GM18502 (cell line): ENCODE measurements around the gene SHANK1.
"Not testable (repeated sequence)": the region's sequence is repeated elsewhere in the genome, so short reads cannot be mapped to it uniquely, and the experiment has no call there.

ENCODE experiments used
- ATAC-seq: cut with Tn5 transposase; IDR thresholded peaks from one replicate; pipeline ENCODE4 v1.9.1; 2021; ENCODE audit warnings: mild to moderate bottlenecking; ENCODE audit not compliant: unreplicated experiment, poor library complexity

The SHANK1 gene

DNA sequence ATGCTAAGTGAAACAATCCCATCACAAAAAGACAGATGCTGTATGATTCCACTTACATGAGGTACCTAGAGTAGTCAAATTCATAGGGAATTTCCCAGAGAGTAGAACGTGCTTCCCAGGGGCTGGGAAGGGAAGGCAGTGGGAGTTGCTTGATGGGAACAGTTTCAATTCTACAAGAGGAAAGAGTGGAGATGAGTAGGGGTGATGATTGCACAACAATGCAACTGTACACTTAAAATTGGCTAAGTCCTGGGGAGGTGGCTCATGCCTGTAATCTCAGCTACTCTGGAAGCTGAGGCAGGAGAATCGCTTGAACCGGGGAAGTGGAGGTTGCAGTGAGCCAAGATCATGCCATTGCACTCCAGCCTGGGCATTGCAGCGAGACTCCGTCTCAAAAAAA, 101.2 kb downstream of the SHANK1 start:
- not testable (repeated sequence) for ATAC-seq

DNA sequence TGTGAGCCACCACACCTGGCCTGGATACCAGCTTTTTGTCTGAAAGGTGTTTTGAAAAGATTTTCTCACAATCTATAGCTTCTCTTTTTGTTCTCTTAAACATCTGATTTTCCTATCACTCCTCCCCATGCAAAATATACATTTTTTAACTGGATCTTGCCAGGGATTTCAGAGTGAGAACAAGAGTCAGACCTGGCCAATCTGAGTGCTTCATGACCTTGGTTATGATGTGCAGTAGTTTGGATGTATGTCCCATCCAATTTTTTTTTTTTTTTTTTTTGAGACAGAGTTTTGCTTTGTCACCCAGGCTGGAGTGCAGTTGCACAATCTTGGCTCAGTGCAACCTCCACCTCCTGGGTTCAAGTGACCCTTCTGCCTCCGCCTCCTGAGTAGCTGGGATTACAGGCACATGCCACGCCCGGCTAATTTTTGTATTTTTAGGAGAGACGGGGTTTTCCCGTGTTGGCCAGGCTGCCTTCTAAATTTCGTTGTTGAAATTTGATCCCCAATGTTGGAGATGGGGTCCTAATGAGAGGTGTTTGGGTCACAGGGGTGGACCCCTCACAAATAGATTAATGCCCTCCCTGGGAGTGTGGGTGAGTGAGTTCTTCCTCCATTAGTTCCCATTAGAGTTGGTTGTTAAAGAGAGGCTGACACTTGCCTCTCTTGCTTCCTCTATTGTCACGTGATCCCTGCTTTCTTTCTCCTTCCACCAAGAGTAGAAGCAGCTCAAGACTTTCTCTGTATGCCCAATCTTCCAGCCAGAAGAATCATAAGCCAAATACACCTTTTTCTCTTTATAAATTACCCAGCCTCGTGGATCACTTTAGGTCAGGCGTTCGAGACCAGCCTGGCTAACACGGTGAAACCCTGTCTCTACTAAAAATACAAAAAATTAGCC, 106.8 kb downstream of the SHANK1 start:
- not testable (repeated sequence) for ATAC-seq
